ENCODE results near the gene MCHR1. TPM values are rescaled to one million over a fixed set of nuclear protein-coding genes. Genes with fewer than 3 reads are reported as not detected.
A peak's percentile ranks its signal among the peaks of the same experiment; 100 is the strongest.

The MCHR1 gene
- total RNA-seq (2021; ENCODE audit: unreplicated experiment) (not detected), Bru-seq, nascent RNA (not detected), BruChase-seq, experiment 1, labeled RNA remaining after a 2-hour chase (not detected), BruChase-seq, experiment 2, labeled RNA remaining after a 6-hour chase (percentile 14 among the genes with signal in this experiment)
- 0.25 TPM for polyA plus RNA-seq (2012; ENCODE audit: insufficient read length)
- long read RNA-seq, result 0 reads

- POLR2A ChIA-PET, result no interaction called here
- no peak within 1 kb of the TSS for H3K4me3 ChIP-seq (ENCODE audit: low read depth in 2 of 2, low read length in 2 of 2)
Observed at GRCh38 chr22:40679249-40679963, at the start of gene MCHR1. TSS of gene MCHR1 (plus strand) at chr22:40679484. CDS start at chr22:40679653, 169 bp downstream.

GRCh38 chr22:40631925-40632324 is 47.4 kb upstream of the MCHR1 start:
- ChIA-PET CTCF (interaction anchor here (0.5 to 0.7 kb wide), 2 partner anchors 12 to 126 kb away, joined by 3 read pairs; no protein-coding TSS in a partner anchor), POLR2A (no interaction called here)
- TF ChIP-seq SIN3A (IDR thresholded peaks at IDR 0.05; ENCODE audit: borderline replicate concordance, insufficient read depth, low read depth, low read length), result no peak
- TF ChIP-seq POLR2AphosphoS5 (IDR thresholded peaks at IDR 0.05; ENCODE audit: low read depth, low read length), result no peak
- TF ChIP-seq REST (IDR thresholded peaks at IDR 0.05; ENCODE audit: insufficient read depth in 1 of 2, low read depth in 2 of 2, low read length in 1 of 2), result no peak
- TF ChIP-seq CTCF (IDR thresholded peaks at IDR 0.05), result no peak
- TF ChIP-seq TCF7L2 (IDR thresholded peaks at IDR 0.05; ENCODE audit: low read depth, low read length), result no peak
- Histone ChIP-seq H3K27ac (ENCODE audit: low read length) (no peak overlapping the region), H3K27me3 (ENCODE audit: control insufficient read depth, insufficient read depth, low read length) (no peaks in the 10 kb centered on the region), H3K9me3 (ENCODE audit: control insufficient read depth, insufficient read depth, low read depth, low read length) (no peaks in the 10 kb centered on the region), H3K36me3 (ENCODE audit: control insufficient read depth, insufficient read depth, low read length) (peaks cover 2% of the 10 kb centered on the region; the same call in 1 of the 2 replicates), H3K4me1 (ENCODE audit: control insufficient read depth, insufficient read depth, low read length) (peaks cover 18% of the 10 kb centered on the region), H3K4me3 (ENCODE audit: low read depth in 2 of 2, low read length in 2 of 2) (no peak overlapping the region)
- BruUV-seq (replicated peaks), result no TSS peak
- in situ Hi-C loops (cut with HindIII; ENCODE audit: low pct_unique_long_range_greater_than_20kb, low sequenced_read_pairs), result loop anchor here (25.0 kb wide), 1 partner anchor 95 kb away; no protein-coding TSS in a partner anchor
- ATAC-seq (no peak), DNase-seq (ENCODE audit: low read depth, low spot score) (no peak)
- intact Hi-C loops (cut with micrococcal nuclease; ENCODE audit: unreplicated experiment), result no loop called here

More at GRCh38 chr22:40679249-40679963, at the start of gene MCHR1:
- no peak for DNase-seq (ENCODE audit: low read depth, low spot score)
- BruUV-seq (replicated peaks), result no TSS peak
- intact Hi-C loops (cut with micrococcal nuclease; ENCODE audit: unreplicated experiment), result no loop called here
- Histone ChIP-seq H3K4me1 (ENCODE audit: control insufficient read depth, insufficient read depth, low read length) (peaks cover 21% of the 10 kb centered on the region), H3K9me3 (ENCODE audit: control insufficient read depth, insufficient read depth, low read depth, low read length) (no peaks in the 10 kb centered on the region), H3K36me3 (ENCODE audit: control insufficient read depth, insufficient read depth, low read length) (no peaks in the 10 kb centered on the region), H3K27me3 (ENCODE audit: control insufficient read depth, insufficient read depth, low read length) (no peaks in the 10 kb centered on the region), H3K27ac (ENCODE audit: low read length) (peak within 1 kb of the TSS; percentile 18; the same call in 1 of the 2 replicates)
- CTCF ChIA-PET, result interaction anchor here (0.7 kb wide), 1 partner anchor 33 kb away, joined by 3 read pairs; no protein-coding TSS in a partner anchor
- in situ Hi-C loops (cut with HindIII; ENCODE audit: low pct_unique_long_range_greater_than_20kb, low sequenced_read_pairs), result no loop called here
- ATAC-seq, result no peak
- TF ChIP-seq SIN3A (IDR thresholded peaks at IDR 0.05; ENCODE audit: borderline replicate concordance, insufficient read depth, low read depth, low read length) (no peak), REST (IDR thresholded peaks at IDR 0.05; ENCODE audit: insufficient read depth in 1 of 2, low read depth in 2 of 2, low read length in 1 of 2) (no peak)

Data from Panc1 (cell line).